Esophagus muscularis mucosa (tissue), 4 donors: Measurements from ENCODE around the gene BLNK.

ENCODE experiments used
- CTCF ChIP-seq, 3 experiments: fragments of 200-600 bp in 2 of 3; fragments of 450-650 bp in 1 of 3; sonication (generic) in 2 of 3; IDR thresholded peaks; one replicate each; pipeline ENCODE4 v1.5.1; 2017 to 2019; ENCODE audit warnings: antibody characterized with exemption in 3 of 3, mild to moderate bottlenecking in 2 of 3, moderate library complexity in 1 of 3
- EP300 ChIP-seq: sonication (generic); formaldehyde crosslinking; IDR thresholded peaks from one replicate; pipeline ENCODE4 v1.6.1; 2017; ENCODE audit warnings: antibody characterized with exemption
- POLR2A ChIP-seq: fragments of 450-650 bp; IDR thresholded peaks from one replicate; pipeline ENCODE4 v1.6.1; 2017; ENCODE audit warnings: antibody characterized with exemption, moderate library complexity, mild to moderate bottlenecking, low read depth
- POLR2AphosphoS5 ChIP-seq, 2 donors: sonication (generic); formaldehyde crosslinking; IDR thresholded peaks; one replicate each; pipeline ENCODE4 v1.6.1; 2017; ENCODE audit warnings: antibody characterized with exemption in 2 of 2

- TF ChIP-seq POLR2A, result no peak
- no peak for TF ChIP-seq CTCF (IDR thresholded peaks at IDR 0.05)
- TF ChIP-seq POLR2AphosphoS5 (IDR thresholded peaks at IDR 0.05), result no peak
- TF ChIP-seq EP300, result no peak
Observed at GRCh38 chr10:96299383-96299782, 28.0 kb upstream of the BLNK start.
